CD4-positive, alpha-beta T cell treated with Interleukin-6 at 100 ng/mL for 8 hours (primary cell): ENCODE results near the gene TCEA3.

Experiments used
- DNase-seq: peaks from one replicate; pipeline ENCODE4 v3.0.0-alpha.2; 2020; ENCODE audit warnings: mixed read lengths, low spot score

TCEA3 gene

GRCh38 chr1:23421343-23421742 is 3.2 kb downstream of the TCEA3 start:
- DNase-seq, result no peak

- no peak for DNase-seq
Measured at GRCh38 chr1:23420778-23421177, 3.8 kb downstream of the TCEA3 start.

GRCh38 chr1:23419180-23419579 is 5.4 kb downstream of the TCEA3 start:
- no peak for DNase-seq

- DNase-seq, result no peak
Measured at GRCh38 chr1:23417570-23417969, 7.0 kb downstream of the TCEA3 start.

GRCh38 chr1:23416964-23417363 is 7.6 kb downstream of the TCEA3 start:
- DNase-seq, result no peak

- no peak for DNase-seq
Measured at GRCh38 chr1:23408797-23409290, 15.7 kb downstream of the TCEA3 start.

GRCh38 chr1:23407016-23407630 is 17.4 kb downstream of the TCEA3 start:
- no peak for DNase-seq

- DNase-seq, result no peak
Measured at GRCh38 chr1:23405946-23406345, 18.6 kb downstream of the TCEA3 start.

GRCh38 chr1:23403735-23404486 is 20.6 kb downstream of the TCEA3 start:
- DNase-seq, result peak; percentile 80

- no peak for DNase-seq
Measured at GRCh38 chr1:23403355-23403734, 21.2 kb downstream of the TCEA3 start.

- no peak for DNase-seq
Measured at GRCh38 chr1:23403038-23403336, 21.6 kb downstream of the TCEA3 start.

GRCh38 chr1:23402286-23403037 is 22.1 kb downstream of the TCEA3 start:
- no peak for DNase-seq

GRCh38 chr1:23401313-23401712 is 23.2 kb downstream of the TCEA3 start:
- no peak for DNase-seq

GRCh38 chr1:23400324-23401114 is 24.0 kb downstream of the TCEA3 start:
- no peak for DNase-seq

GRCh38 chr1:23399229-23399628 is 25.3 kb downstream of the TCEA3 start:
- no peak for DNase-seq

- DNase-seq, result no peak
Measured at GRCh38 chr1:23397908-23398307, 26.6 kb downstream of the TCEA3 start.

- DNase-seq, result no peak
Measured at GRCh38 chr1:23396380-23396779, 28.2 kb downstream of the TCEA3 start.

- DNase-seq, result no peak
Measured at GRCh38 chr1:23395849-23396248, 28.7 kb downstream of the TCEA3 start.

GRCh38 chr1:23395154-23395724 is 29.3 kb downstream of the TCEA3 start:
- no peak for DNase-seq

- no peak for DNase-seq
Measured at GRCh38 chr1:23394684-23395083, 29.9 kb downstream of the TCEA3 start.

GRCh38 chr1:23394181-23394580 is 30.4 kb downstream of the TCEA3 start:
- DNase-seq, result no peak

- DNase-seq, result no peak
Measured at GRCh38 chr1:23393706-23394105, 30.8 kb downstream of the TCEA3 start.
